Liver (tissue), 4 donors: Measurements from ENCODE around the gene CREBL2. TPM values are rescaled to one million over a fixed set of nuclear protein-coding genes. Genes with fewer than 3 reads are reported as not detected.

Experiments used
- polyA plus RNA-seq, 2 donors: library from polyadenylated mRNA; stranded (reverse) in 1 of 2; unstranded in 1 of 2; fragments of 200-250 nt in 1 of 2; fragments of >200 nt in 1 of 2; fragmentation: Nextera tagmentation in 1 of 2; extraction: Ambion mirVana in 1 of 2; gene quantifications; one replicate each; pipeline versions ENCODE4 v1.2.1 to v1.2.3, GENCODE V29; 2013 to 2015
- total RNA-seq, 2 donors: library from RNA; depleted of rRNA; stranded (reverse); fragments of >200 nt; gene quantifications; one replicate each; pipeline ENCODE4 v1.2.3, GENCODE V29; 2014
- donor health status: healthy.
- donor health status: healthy.
- donor health status: healthy.

Gene CREBL2
- total and polyA plus RNA-seq, 4 donors = 14.6 to 27.4 (median 19.0) TPM

Other genes starting within 250 kb of the CREBL2 start
- gene DUSP16, start 49.0 kb upstream of the CREBL2 start, total RNA-seq = 10 to 100 TPM in 1 of 2 donors, 1 to 10 TPM in 1; 9.9 to 56.4 TPM
- gene DUSP16, start 49.0 kb upstream of the CREBL2 start, polyA plus RNA-seq = 10 to 100 TPM in 1 of 2 donors, 1 to 10 TPM in 1; 7.8 to 28.2 TPM
- gene GPR19, start 84.3 kb downstream of the CREBL2 start, total RNA-seq = under 1 TPM in 1 of 2 donors, not detected in 1; 0.89 TPM
- under 1 TPM in 1 of 2 donors, not detected in 1; 0.08 TPM for gene GPR19, start 84.3 kb downstream of the CREBL2 start, polyA plus RNA-seq
- gene CDKN1B, start 105.5 kb downstream of the CREBL2 start, total RNA-seq = 10 to 100 TPM; 24.7 to 67.5 TPM
- gene CDKN1B, start 105.5 kb downstream of the CREBL2 start, polyA plus RNA-seq = 10 to 100 TPM in 1 of 2 donors, 1 to 10 TPM in 1; 7.8 to 20.3 TPM
- 1 to 10 TPM; 2.9 to 5.1 TPM for gene APOLD1, start 173.8 kb downstream of the CREBL2 start, total RNA-seq
- gene APOLD1, start 173.8 kb downstream of the CREBL2 start, polyA plus RNA-seq = 1 to 10 TPM; 1.4 to 2.2 TPM
- gene DDX47, start 201.5 kb downstream of the CREBL2 start, total RNA-seq = 10 to 100 TPM; 24.5 to 37.2 TPM
- gene DDX47, start 201.5 kb downstream of the CREBL2 start, polyA plus RNA-seq = 10 to 100 TPM; 20.2 to 27.4 TPM